ELF-1 (cell line): ENCODE data around the gene MRM2.

Experiments
- DNase-seq: peaks from one replicate; pipeline ENCODE4 v3.0.0-alpha.2; 2016; ENCODE audit warnings: low read depth, low spot score

MRM2 gene

DNA sequence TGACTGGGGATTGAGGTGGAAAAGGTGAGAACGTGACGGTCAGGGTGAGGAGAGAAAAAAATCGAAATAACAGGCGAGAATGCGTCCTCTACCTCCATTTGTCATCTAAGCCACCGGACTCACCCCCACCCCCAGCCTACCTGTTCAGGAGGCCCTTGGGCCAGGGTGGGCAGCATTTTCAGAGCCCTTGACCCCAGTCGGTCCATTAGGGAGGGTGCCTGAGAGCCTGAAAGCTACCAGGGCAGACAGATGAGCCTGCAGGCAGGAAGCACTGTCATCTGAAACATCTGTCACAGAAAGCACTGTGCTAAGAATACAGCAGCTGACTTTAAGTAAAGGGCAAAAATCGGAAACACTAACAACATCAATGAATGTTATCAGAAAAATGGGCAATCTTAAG lies 56.3 kb downstream of the MRM2 start:
- no peak for DNase-seq
